Measurements from ENCODE around the gene ARL15.

GRCh38 chr5:54220230-54221040, 89.9 kb downstream of the ARL15 start:
- TF ChIP-seq CTCF (IDR thresholded peaks at IDR 0.05; ENCODE audit: low read depth, low read length, missing input control) = no peak
- TF ChIP-seq MAX (IDR thresholded peaks at IDR 0.05) = no peak
- no peak for TF ChIP-seq HNF4G (IDR thresholded peaks at IDR 0.05)
- TF ChIP-seq TAF1 (conservative IDR thresholded peaks at IDR 0.05) = peak; percentile 49
- TF ChIP-seq SP1 (IDR thresholded peaks at IDR 0.05) = no peak
- TF ChIP-seq, protein P1, sequence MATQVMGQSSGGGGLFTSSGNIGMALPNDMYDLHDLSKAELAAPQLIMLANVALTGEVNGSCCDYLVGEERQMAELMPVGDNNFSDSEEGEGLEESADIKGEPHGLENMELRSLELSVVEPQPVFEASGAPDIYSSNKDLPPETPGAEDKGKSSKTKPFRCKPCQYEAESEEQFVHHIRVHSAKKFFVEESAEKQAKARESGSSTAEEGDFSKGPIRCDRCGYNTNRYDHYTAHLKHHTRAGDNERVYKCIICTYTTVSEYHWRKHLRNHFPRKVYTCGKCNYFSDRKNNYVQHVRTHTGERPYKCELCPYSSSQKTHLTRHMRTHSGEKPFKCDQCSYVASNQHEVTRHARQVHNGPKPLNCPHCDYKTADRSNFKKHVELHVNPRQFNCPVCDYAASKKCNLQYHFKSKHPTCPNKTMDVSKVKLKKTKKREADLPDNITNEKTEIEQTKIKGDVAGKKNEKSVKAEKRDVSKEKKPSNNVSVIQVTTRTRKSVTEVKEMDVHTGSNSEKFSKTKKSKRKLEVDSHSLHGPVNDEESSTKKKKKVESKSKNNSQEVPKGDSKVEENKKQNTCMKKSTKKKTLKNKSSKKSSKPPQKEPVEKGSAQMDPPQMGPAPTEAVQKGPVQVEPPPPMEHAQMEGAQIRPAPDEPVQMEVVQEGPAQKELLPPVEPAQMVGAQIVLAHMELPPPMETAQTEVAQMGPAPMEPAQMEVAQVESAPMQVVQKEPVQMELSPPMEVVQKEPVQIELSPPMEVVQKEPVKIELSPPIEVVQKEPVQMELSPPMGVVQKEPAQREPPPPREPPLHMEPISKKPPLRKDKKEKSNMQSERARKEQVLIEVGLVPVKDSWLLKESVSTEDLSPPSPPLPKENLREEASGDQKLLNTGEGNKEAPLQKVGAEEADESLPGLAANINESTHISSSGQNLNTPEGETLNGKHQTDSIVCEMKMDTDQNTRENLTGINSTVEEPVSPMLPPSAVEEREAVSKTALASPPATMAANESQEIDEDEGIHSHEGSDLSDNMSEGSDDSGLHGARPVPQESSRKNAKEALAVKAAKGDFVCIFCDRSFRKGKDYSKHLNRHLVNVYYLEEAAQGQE (IDR thresholded peaks at IDR 0.05) = no peak
- TF ChIP-seq RAD21 (IDR thresholded peaks at IDR 0.05) = no peak

Measured in liver (tissue), 3 donors.